Activated naive CD4-positive, alpha-beta T cell treated with anti-CD3 and anti-CD28 coated beads, Interleukin-2, amount 50 U/mL, for 72 hours (primary cell): ENCODE data around the gene ANO7. TPM values are rescaled to one million over a fixed set of nuclear protein-coding genes. Genes with fewer than 3 reads are reported as not detected.
"Not testable (repeated sequence)": the region's sequence is repeated elsewhere in the genome, so short reads cannot be mapped to it uniquely, and the experiment has no call there.

Source experiments
- ATAC-seq, 2 donors: fragments of 150-1000 bp; cut with Tn5 transposase; 2 replicates each; pipeline ENCODE4 v1.10.0; 2021; ENCODE audit warnings: mild to moderate bottlenecking in 2 of 2, moderate library complexity in 2 of 2
- DNase-seq, 2 donors: peaks; one replicate each; pipeline ENCODE4 v3.0.0; 2021 to 2022; ENCODE audit warnings: low spot score in 2 of 2
- H3K27ac Mint-ChIP-seq, 2 donors: one replicate each; pipeline ENCODE4 v1.8.0; 2022; ENCODE audit warnings: mild to moderate bottlenecking in 2 of 2, mixed read lengths in 2 of 2
- H3K36me3 Mint-ChIP-seq, 2 donors: one replicate each; pipeline ENCODE4 v1.8.0; 2022; ENCODE audit warnings: mixed read lengths in 2 of 2
- H3K9me3 Mint-ChIP-seq, 2 donors: one replicate each; pipeline ENCODE4 v1.8.0; 2022; ENCODE audit warnings: mixed read lengths in 2 of 2
- total RNA-seq, 2 donors: library from RNA; stranded (reverse); gene quantifications; one replicate each; pipeline ENCODE4 v1.2.3, GENCODE V29; 2022

Gene ANO7
- total RNA-seq, 2 donors from 2014 or later, result 0.27 to 5.3 TPM

GRCh38 chr2:241180495-241180894, 8.0 kb upstream of the ANO7 start:
- no peak for ATAC-seq
- H3K9me3 Mint-ChIP-seq, result no peaks in the 10 kb centered on the region
- H3K36me3 Mint-ChIP-seq, result peaks cover 0 to under 1% of the 10 kb centered on the region in 2 donors
- no peak for DNase-seq
- no peak overlapping the region for H3K27ac Mint-ChIP-seq

- no peak overlapping the region for H3K27ac Mint-ChIP-seq
- ATAC-seq, result no peak
Observed at GRCh38 chr2:241182126-241182525, 6.4 kb upstream of the ANO7 start.

GRCh38 chr2:241182531-241183133, 5.8 kb upstream of the ANO7 start:
- H3K27ac Mint-ChIP-seq, result no peak overlapping the region
- ATAC-seq (no peak), DNase-seq (no peak)
- H3K9me3 Mint-ChIP-seq, result no peaks in the 10 kb centered on the region
- no peaks in the 10 kb centered on the region for H3K36me3 Mint-ChIP-seq

More at GRCh38 chr2:241182126-241182525, 6.4 kb upstream of the ANO7 start:
- no peaks in the 10 kb centered on the region for H3K36me3 Mint-ChIP-seq
- no peaks in the 10 kb centered on the region for H3K9me3 Mint-ChIP-seq
- DNase-seq, result no peak

GRCh38 chr2:241183221-241183620, 5.3 kb upstream of the ANO7 start:
- peak overlapping the region in 1 of 2 donors; percentile 29 for H3K27ac Mint-ChIP-seq
- H3K9me3 Mint-ChIP-seq, result no peaks in the 10 kb centered on the region
- no peak for DNase-seq
- ATAC-seq, result no peak
- H3K36me3 Mint-ChIP-seq, result no peaks in the 10 kb centered on the region

GRCh38 chr2:241184901-241185300, 3.6 kb upstream of the ANO7 start:
- Mint-ChIP-seq H3K27ac (no peak overlapping the region), H3K9me3 (no peaks in the 10 kb centered on the region), H3K36me3 (no peaks in the 10 kb centered on the region)
- DNase-seq, result no peak
- no peak for ATAC-seq

GRCh38 chr2:241185961-241186360, 2.5 kb upstream of the ANO7 start:
- Mint-ChIP-seq H3K36me3 (no peaks in the 10 kb centered on the region), H3K9me3 (no peaks in the 10 kb centered on the region), H3K27ac (no peak overlapping the region)
- ATAC-seq (no peak), DNase-seq (no peak)

GRCh38 chr2:241187101-241187917, 1.2 kb upstream of the ANO7 start:
- ATAC-seq, result no peak
- no peak for DNase-seq
- H3K9me3 Mint-ChIP-seq, result no peaks in the 10 kb centered on the region
- no peak overlapping the region for H3K27ac Mint-ChIP-seq
- H3K36me3 Mint-ChIP-seq, result no peaks in the 10 kb centered on the region

GRCh38 chr2:241187918-241188234, 601 bp upstream of the ANO7 start:
- no peak overlapping the region for H3K27ac Mint-ChIP-seq
- H3K36me3 Mint-ChIP-seq, result no peaks in the 10 kb centered on the region
- no peak for DNase-seq
- no peaks in the 10 kb centered on the region for H3K9me3 Mint-ChIP-seq
- ATAC-seq, result no peak

GRCh38 chr2:241189093-241189855, 797 bp downstream of the ANO7 start:
- peak in 1 of 2 donors; percentile 11 for ATAC-seq

GRCh38 chr2:241189856-241190201, 1.4 kb downstream of the ANO7 start:
- Mint-ChIP-seq H3K36me3 (no peaks in the 10 kb centered on the region), H3K9me3 (no peaks in the 10 kb centered on the region), H3K27ac (no peak overlapping the region)
- peak in 1 of 2 donors; percentile 11 for ATAC-seq
- no peak for DNase-seq

More at GRCh38 chr2:241189093-241189855, 797 bp downstream of the ANO7 start:
- no peaks in the 10 kb centered on the region for H3K36me3 Mint-ChIP-seq
- H3K9me3 Mint-ChIP-seq, result no peaks in the 10 kb centered on the region
- no peak overlapping the region for H3K27ac Mint-ChIP-seq
- DNase-seq, result no peak

- no peak for DNase-seq
Observed at GRCh38 chr2:241190291-241190981, 2.0 kb downstream of the ANO7 start.

GRCh38 chr2:241191081-241191480, 2.6 kb downstream of the ANO7 start:
- Mint-ChIP-seq H3K36me3 (no peaks in the 10 kb centered on the region), H3K9me3 (no peaks in the 10 kb centered on the region), H3K27ac (no peak overlapping the region)
- DNase-seq, result no peak
- no peak for ATAC-seq

More at GRCh38 chr2:241190291-241190981, 2.0 kb downstream of the ANO7 start:
- Mint-ChIP-seq H3K27ac (no peak overlapping the region), H3K9me3 (no peaks in the 10 kb centered on the region), H3K36me3 (no peaks in the 10 kb centered on the region)
- ATAC-seq, result peak in 1 of 2 donors; percentile 42

GRCh38 chr2:241193271-241193670, 4.8 kb downstream of the ANO7 start:
- H3K9me3 Mint-ChIP-seq, result no peaks in the 10 kb centered on the region
- no peak overlapping the region for H3K27ac Mint-ChIP-seq
- H3K36me3 Mint-ChIP-seq, result no peaks in the 10 kb centered on the region
- DNase-seq, result no peak
- no peak for ATAC-seq

GRCh38 chr2:241194811-241195210, 6.3 kb downstream of the ANO7 start:
- Mint-ChIP-seq H3K9me3 (no peaks in the 10 kb centered on the region), H3K36me3 (no peaks in the 10 kb centered on the region), H3K27ac (no peak overlapping the region)
- ATAC-seq, result no peak
- DNase-seq, result no peak

- ATAC-seq (no peak), DNase-seq (no peak)
- no peaks in the 10 kb centered on the region for H3K9me3 Mint-ChIP-seq
- H3K27ac Mint-ChIP-seq, result no peak overlapping the region
- H3K36me3 Mint-ChIP-seq, result no peaks in the 10 kb centered on the region
Observed at GRCh38 chr2:241195506-241196130, 7.1 kb downstream of the ANO7 start.

- H3K9me3 Mint-ChIP-seq, ATAC-seq, H3K27ac Mint-ChIP-seq, H3K36me3 Mint-ChIP-seq, DNase-seq: not testable (repeated sequence)
Observed at GRCh38 chr2:241197246-241197645, 8.8 kb downstream of the ANO7 start.
